HG03439 (cell line): Measurements from ENCODE around the gene OR2V1.
"Not testable (repeated sequence)": the region's sequence is repeated elsewhere in the genome, so short reads cannot be mapped to it uniquely, and the experiment has no call there.

Source experiments
- ATAC-seq: cut with Tn5 transposase; IDR thresholded peaks from one replicate; pipeline ENCODE4 v1.9.1; 2021; ENCODE audit warnings: mild to moderate bottlenecking, moderate library complexity; ENCODE audit not compliant: unreplicated experiment

The OR2V1 gene, protein sequence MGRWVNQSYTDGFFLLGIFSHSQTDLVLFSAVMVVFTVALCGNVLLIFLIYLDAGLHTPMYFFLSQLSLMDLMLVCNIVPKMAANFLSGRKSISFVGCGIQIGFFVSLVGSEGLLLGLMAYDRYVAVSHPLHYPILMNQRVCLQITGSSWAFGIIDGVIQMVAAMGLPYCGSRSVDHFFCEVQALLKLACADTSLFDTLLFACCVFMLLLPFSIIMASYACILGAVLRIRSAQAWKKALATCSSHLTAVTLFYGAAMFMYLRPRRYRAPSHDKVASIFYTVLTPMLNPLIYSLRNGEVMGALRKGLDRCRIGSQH

DNA sequence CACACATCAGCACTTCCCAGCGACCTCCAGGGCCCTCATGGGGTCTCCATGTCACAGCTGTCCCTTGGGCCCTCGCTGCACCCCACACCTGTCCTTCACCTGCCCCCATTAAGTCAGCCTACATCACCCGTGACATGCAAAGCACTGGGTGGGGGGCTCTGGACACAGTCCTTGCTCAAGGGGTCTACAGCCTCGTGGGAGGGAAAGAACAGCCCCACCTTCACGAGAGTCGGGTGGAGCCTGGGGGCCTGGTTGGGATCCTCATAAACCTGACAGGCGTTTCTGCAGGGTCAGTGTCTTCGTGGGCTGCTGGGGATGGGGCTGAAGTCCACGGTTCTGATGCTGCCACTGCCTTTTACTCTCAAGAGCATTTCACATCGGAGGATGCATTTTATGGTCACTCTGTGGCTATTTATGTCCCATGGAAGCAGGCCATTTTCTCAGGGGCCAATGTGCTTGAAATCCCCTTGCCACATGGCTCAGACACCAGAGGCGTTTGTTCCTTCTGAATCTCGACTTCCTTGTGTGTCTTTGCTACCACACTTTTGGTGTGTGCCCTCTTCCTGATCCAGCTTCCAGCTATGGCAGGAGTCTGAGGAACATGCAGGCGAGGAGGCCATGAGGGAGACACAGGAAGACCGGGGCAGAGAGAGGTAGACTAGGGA is at the start of gene OR2V1:
OR2V1 (minus strand) TSS at position 338 of the 665 bp plus-strand sequence. CDS start 5,865 bp downstream, outside the sequence.
- no peak for ATAC-seq

DNA sequence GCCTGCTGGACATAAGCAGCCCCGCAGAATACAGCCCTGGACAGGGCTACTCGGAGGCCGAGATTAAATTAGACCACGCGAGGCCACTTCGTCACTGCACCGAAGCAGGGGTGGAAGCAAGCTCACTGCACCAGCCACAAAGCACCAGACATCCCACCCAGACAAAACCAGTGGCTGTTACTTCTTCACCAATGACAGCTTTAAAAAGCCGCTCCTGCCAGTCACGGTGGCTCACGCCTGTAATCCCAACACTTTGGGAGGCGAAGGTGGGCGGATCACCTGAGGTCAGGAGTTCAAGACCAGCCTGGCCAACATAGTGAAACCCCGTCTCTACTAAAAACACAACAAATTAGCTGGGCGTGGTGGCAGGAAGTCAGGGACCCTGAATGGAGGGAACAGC is 46.6 kb upstream of the OR2V1 start:
- ATAC-seq, result not testable (repeated sequence)

DNA sequence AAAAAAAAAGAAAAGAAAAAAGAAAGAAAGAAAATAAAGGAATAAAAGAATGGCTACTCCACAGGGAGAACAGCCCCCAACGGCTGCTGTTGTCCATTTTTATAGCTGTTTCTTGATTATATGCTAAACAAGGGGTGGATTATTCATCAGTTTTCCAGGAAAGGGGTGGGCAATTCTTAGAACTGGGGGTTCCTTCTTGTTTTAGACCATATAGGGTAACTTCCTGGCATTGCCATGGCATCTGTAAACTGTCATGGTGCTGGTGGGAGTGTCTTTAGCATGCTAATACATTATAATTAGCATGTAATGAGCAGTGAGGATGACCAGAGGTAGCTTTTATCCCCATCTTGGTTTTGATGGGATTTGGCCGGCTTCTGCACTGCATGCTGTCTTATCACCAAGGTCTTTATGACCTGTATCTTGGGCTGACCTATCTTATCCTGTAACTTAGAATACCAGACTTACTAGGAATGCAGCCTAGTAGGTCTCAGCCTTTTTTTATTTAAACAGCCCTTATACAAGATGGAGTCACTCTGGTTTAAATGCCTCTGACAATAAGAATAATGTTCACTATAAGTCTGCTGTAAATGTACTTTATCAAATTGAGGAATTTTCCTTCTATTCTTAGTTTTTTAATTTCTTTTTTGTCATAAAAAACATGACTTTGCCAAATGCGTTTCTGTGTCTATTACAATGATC is 45.4 kb upstream of the OR2V1 start:
- ATAC-seq, result no peak

DNA sequence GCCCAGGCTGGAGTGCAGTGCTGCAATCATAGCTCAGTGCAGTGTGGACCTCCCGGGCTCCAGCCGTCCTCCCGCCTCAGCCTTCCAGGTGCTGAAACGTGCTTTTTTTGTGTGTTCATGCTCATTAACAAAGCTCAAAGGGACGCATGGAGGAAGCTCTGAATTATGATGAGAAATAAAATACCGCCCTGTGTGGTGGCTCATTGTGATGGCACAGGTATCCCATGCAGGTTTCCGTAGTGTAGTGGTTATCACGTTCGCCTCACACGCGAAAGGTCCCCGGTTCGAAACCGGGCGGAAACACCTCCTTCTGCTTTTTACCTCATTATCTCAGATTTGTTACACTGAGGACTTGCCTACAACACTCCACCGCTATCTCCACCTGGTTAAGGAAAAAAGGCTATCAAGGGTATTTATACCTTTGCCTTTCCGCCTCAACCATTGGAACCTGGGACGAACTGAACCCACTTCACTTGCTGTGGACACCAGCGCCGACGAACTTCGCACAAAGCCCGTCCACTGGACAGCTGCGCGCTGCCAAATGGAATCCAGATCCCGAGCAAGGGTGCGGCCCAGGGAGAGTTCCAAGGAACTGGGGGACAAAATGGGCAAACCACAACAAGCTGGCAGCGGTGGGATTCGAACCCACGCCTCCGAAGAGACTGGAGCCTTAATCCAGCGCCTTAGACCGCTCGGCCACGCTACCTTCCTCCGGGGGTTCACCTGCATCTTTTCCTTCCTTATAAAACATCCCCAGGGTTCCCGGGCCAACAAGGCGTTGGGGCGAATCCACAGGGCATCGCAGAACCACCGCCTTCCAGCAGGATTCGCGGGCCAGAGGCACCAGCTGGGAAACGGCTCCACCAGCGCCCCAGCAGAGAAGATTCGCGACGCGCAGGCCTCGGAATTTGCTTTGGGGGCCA is 42.7 kb upstream of the OR2V1 start:
- no peak for ATAC-seq

DNA sequence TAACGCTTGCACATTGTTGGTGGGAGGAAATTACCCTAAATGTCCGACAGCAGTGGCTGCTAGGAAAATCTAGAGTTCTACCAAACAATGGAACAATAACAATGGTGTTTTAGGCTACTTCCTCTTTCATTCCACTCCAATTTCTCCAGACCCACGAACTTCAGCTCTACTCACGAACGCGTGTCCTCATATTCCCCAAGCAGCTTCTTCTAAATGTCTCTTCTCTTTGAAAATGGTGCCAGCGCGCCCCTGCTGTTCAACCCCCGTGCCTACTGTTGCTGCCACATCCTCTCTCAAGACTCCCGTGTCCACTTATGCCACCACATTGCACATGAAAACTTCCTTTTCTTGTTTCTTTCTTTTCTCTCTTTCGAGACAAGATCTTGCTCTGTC is 42.1 kb upstream of the OR2V1 start:
- ATAC-seq, result no peak

DNA sequence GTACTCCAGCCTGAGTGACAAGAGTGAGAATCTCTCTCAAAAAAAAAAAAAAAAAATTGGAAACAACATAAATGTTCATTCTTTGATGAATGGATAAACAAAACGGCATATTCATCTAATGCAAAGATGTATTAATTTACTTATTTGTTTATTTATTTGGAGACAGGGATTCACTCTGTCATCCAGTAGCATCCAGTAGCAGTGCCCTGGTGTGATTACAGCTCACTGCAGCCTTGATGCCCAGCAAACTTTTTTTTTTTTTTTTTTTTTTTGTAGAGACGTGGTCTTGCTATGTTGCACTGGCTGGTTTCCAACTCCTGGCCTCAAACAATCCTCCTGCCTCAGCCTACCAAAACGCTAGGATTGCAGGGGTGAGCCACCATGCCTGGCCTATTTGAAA is 40.8 kb upstream of the OR2V1 start:
- ATAC-seq, result no peak

DNA sequence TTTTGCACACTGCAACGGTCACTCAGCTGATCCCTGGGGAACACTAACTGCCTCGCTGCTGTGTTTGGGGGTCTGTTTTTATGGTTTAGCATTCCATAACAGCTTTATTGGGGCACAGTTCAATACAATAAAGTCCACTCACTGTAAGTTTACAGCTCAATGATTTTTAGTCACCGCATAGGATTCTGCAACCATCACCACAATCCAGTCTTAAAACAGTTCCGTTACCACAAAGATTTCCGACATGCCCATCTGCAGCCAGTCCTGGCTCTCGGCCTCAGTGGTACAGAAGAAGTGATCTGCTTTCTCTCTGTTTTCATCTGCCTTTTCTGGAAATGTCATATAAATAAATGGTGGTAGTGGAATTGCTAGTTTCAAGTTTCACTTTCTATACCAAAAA is 40.0 kb upstream of the OR2V1 start:
- no peak for ATAC-seq

DNA sequence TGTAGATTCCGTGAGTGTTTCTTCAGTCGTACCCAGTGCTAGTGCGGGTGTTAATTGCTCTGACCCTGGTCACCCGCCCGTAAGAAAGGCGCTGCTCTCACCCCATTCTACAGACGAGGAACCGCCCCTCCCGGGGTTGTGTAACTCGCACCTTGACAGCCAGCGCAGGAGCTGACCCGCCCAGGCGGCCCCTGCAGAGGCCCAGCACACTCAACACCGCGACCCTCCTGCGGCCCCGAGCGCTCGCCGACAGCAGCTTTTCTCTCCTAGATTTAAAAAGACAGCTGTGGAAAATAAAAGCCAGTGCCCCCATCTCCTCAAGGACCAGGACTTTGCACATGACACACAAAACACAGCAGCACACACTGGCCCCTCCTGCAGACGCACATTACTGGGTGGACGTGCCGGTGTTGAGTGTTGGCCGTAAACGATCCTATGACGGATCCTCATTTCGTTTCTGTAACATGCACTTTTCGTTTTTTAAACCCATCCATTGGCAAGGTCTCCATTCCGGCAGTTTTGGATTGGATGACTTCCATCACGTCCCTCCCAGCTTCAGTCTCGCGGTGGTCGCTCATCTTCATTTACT is 39.4 kb upstream of the OR2V1 start:
- ATAC-seq, result no peak

DNA sequence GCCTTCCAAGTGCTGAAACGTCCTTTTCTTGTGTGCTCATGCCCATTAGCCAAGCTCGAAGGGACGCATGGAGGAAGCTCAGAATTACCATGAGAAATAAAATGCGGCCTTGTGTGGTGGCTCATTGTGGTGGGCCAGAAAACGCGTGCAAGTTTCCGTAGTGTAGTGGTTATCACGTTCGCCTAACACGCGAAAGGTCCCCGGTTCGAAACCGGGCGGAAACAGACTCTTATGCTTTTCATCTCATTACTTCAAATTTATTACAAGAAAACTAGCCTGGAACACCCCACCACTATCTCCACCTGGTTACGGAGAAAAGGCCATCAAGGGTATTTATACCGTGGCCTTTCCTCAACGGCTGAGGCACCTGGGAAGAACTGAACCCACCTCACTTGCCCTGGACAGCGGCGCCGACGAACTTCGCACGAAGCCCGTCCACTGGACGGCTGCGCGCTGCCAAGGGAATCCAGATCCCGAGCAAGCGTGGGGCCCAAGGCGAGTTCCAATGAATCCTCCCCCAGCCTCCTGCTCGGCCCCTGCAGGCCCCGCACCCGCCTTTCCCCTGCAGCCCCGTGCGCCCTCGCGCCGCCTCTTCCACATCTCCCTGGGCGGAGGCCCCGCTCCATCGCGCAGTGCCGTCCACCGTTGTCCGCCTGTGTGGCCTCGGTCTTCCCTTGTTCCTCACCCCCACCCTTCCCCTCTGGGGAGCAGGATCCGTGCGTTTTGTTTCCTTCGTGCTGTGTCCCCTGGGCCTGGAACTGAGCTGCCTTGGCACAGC is 38.7 kb upstream of the OR2V1 start:
- not testable (repeated sequence) for ATAC-seq

DNA sequence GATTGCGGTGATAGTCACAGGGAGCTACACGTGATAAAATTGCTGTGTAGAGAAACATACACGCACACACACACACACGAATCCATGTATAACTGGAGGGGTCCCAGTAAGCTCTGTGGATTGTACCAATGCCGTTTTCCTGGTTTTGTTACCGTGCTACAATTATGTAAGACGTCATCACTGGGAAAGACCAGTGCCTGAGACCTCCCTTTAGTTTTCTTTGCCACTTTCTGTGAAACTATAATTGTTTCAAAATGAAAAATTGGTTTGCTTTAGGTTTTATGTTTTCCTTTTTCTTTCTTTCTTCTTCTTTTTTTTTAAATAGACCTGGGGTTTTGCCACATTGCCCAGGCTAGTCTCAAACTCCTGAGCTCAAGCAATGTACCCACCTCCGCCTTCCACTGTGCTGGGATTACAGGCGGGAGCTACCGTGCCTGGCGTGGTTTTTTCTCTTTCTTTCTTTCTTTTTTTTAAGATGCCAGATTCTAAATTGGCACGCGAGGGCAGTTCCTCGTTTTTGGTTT is 37.7 kb upstream of the OR2V1 start:
- ATAC-seq, result no peak

DNA sequence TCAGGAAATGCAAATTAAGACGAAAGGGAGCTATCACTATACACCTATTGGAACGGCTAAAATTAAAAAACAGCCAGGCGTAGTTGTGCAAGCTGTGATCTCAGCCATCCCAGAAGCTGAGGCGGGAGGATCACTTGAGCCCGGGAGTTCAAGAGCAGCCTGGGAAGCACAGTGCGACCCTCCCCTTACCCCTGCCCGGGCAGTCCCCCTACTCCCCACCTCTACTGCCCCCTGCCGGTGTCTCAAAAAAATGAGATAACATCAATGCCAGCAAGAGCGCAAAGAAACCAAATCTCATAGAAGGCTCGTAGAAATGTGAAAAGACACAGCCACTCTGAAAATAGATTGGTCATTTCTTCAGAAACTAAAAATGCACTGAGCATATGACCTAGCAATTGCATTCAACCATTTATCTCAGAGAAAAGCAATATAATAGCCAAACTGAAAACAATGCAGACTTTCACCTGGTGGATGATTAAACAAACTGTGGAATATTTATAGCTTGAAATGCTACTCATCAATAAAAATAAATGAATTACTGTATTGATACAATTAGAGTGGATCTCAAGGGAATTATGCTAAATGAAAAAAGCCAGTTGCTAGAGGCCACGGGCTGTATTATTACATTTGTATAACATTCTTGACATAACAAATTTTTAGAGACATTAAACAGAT is 37.0 kb upstream of the OR2V1 start:
- no peak for ATAC-seq

DNA sequence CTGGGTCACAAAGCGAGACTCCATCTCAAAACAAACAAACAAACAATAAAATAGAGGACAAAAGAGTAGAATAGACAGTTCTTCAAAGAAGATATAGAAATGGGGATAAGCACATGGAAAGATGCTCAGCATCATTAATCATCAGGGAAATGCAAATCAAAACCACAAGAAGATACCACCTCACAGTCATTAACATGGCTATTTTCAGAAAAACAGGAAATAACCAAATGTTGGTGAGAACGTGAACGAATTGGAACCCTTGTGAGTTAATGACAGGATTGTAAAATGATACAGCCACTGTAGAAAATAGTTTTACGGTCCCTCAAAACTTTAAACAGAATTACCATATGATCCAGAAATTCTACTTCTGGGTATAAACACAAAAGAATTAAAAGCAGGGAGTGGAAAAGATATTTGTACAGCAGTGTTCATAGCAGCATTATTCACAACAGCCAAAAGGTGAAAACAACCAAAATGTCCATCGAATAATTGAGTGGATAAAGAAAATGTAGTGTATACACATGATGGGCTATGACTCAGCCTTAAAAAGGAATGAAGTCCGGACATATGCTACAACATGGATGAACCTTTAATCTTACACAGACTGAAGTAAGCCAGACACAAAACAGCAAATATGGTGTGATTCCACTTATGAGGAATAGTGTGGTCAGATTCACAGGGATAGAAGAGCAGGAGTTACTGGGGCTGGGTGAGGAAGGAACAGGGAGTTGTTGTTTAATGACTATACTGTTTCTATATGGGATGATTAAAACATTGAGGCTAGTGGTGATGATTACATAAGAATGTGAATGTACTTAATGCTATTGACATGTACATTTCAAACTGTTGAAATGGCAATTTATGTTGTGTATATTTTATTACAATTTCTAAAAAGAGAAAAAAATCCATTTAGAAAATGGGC is 36.1 kb upstream of the OR2V1 start:
- ATAC-seq, result no peak

DNA sequence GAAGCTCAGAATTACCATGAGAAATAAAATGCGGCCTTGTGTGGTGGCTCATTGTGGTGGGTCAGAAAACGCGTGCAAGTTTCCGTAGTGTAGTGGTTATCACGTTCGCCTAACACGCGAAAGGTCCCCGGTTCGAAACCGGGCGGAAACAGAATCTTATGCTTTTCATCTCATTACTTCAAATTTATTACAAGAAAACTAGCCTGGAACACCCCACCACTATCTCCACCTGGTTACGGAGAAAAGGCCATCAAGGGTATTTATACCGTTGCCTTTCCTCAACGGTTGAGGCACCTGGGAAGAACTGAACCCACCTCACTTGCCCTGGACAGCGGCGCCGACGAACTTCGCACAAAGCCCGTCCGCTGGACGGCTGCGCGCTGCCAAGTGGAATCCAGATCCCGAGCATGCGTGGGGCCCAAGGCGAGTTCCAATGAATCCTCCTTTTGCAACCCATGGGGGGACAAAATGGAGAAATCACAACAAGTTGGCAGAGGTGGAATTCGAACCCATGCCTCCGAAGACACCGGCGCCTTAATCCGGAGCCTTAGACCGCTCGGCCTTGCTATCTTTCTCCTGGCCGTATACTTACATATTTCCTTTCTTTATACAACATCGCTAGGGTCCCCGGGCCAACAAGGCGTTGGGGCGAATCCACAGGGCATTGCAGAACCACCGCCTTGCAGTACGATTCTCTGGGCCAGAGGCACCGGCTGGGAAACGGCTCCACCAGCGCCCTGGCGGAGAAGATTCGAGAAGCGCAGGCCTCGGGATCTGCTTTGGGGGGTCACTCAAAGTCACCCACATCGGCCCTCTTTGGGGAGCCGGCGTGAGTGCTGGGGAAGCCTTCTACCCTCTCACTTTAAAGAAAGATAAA is 33.3 kb upstream of the OR2V1 start:
- ATAC-seq, result no peak

DNA sequence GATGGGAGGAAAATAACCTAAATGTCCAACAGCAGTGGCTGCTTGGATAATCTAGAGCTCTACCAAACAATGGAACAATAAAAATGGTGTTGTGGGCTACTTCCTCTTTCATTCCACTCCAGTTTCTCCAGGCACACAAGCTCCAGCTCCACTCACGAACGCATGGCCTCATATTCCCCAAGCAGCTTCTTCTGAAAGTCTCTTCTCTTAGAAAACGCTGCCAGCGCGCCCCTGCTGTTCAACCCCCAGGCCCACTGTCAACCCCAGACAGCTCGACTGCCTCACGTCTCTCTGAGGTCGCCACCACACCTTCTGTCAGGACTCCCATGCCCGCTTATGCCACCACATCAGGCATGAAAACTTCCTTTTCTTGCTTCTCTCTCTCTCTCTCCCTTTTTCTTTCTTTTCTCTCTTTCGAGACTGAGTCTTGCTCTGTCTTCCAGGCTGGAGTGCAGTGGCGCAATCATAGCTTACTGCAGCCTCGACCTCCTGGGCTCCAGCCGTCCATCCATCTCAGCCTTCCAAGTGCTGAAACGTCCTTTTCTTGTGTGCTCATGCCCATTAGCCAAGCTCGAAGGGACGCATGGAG is 32.6 kb upstream of the OR2V1 start:
- ATAC-seq, result no peak

DNA sequence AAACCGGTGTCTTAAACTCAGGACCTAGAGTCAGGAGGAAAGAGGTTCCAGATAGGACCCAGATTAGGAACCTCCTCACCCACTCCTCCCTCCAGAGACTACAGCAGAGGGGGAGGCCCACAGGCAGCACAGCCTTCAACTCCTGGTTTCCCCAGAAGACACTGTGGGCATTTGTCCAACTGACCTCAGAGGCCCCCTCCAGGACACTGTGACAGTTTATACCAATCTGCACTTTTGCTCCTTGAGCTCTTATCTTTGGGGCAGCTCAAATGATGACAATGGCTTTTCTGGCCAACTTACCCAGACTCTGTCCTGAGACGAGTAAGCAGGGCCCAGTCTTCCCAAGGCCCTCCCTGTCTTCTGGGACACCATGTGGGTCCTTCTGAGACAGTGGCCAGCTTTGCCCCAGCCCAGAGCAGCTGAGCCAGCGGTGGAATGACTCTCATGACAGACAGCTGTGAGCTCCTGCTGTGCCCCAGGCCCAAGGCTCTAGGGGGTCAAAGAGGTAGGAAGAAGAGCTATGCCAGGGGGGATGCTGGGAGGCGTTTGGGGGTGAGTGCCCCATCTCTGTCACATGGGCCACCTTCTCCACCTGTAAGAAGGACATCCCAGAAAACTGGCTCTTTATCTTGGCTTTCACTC is 30.7 kb upstream of the OR2V1 start:
- ATAC-seq, result no peak
